Measurements from ENCODE around the gene IL2. TPM values are rescaled to one million over a fixed set of nuclear protein-coding genes. Genes with fewer than 3 reads are reported as not detected.

Gene IL2
- polyA plus RNA-seq (2013, experiment 1 of 2; ENCODE audit: insufficient read length), result not detected
- polyA plus RNA-seq (2013, experiment 2 of 2; ENCODE audit: insufficient read length), result not detected

GRCh38 chr4:122456231-122457116, at the start of gene IL2:
TSS of gene IL2 (minus strand) at chr4:122456725. CDS start at chr4:122456440, 285 bp downstream.
- no peak for DNase-seq

GRCh38 chr4:122503214-122503613, 46.7 kb upstream of the IL2 start:
- DNase-seq, result no peak

GRCh38 chr4:122500852-122501501, 44.5 kb upstream of the IL2 start:
- no peak for DNase-seq

- DNase-seq, result no peak
Measured at GRCh38 chr4:122489061-122489460, 32.5 kb upstream of the IL2 start.

GRCh38 chr4:122483481-122483880, 27.0 kb upstream of the IL2 start:
- no peak for DNase-seq

- no peak for DNase-seq
Measured at GRCh38 chr4:122481766-122482405, 25.4 kb upstream of the IL2 start.

GRCh38 chr4:122480655-122481487, 24.3 kb upstream of the IL2 start:
- no peak for DNase-seq

GRCh38 chr4:122479935-122480416, 23.5 kb upstream of the IL2 start:
- DNase-seq, result peak; percentile 40

GRCh38 chr4:122476745-122477144, 20.2 kb upstream of the IL2 start:
- DNase-seq, result no peak

GRCh38 chr4:122476126-122476525, 19.6 kb upstream of the IL2 start:
- no peak for DNase-seq

- no peak for DNase-seq
Measured at GRCh38 chr4:122475233-122475632, 18.7 kb upstream of the IL2 start.

- no peak for DNase-seq
Measured at GRCh38 chr4:122469457-122469856, 12.9 kb upstream of the IL2 start.

- DNase-seq, result peak; percentile 56
Measured at GRCh38 chr4:122458625-122459024, 2.1 kb upstream of the IL2 start.

- no peak for DNase-seq
Measured at GRCh38 chr4:122453384-122453995, 3.0 kb downstream of the IL2 start.

- peak; percentile 21 for DNase-seq
Measured at GRCh38 chr4:122450847-122451246, 5.7 kb downstream of the IL2 start.

- DNase-seq, result no peak
Measured at GRCh38 chr4:122434285-122434684, 22.2 kb downstream of the IL2 start.

- DNase-seq, result no peak
Measured at GRCh38 chr4:122431351-122431750, 25.2 kb downstream of the IL2 start.

GRCh38 chr4:122423246-122423645, 33.3 kb downstream of the IL2 start:
- peak; percentile 4 for DNase-seq

GRCh38 chr4:122412547-122412946, 44.0 kb downstream of the IL2 start:
- no peak for DNase-seq

GRCh38 chr4:122403861-122404260, 52.7 kb downstream of the IL2 start:
- no peak for DNase-seq

Measured in fibroblast of skin of back (primary cell).